Fibroblast of skin of scalp (primary cell): ENCODE data around the gene FANK1. TPM values are rescaled to one million over a fixed set of nuclear protein-coding genes. Genes with fewer than 3 reads are reported as not detected.
"Not testable (repeated sequence)": the region's sequence is repeated elsewhere in the genome, so short reads cannot be mapped to it uniquely, and the experiment has no call there.

Source experiments
- DNase-seq: peaks from one replicate; pipeline ENCODE4 v3.0.0-alpha.2; 2013
- polyA plus RNA-seq, 2 experiments: library from polyadenylated mRNA; unstranded; fragments of 120-200 nt; gene quantifications; one replicate each; pipeline ENCODE4 v1.2.1, GENCODE V29; 2013; ENCODE audit not compliant: insufficient read length in 2 of 2

The FANK1 gene
- polyA plus RNA-seq (2013, experiment 1 of 2; ENCODE audit: insufficient read length), result 3.6 TPM
- polyA plus RNA-seq (2013, experiment 2 of 2; ENCODE audit: insufficient read length), result 2.9 TPM

GRCh38 chr10:125896088-125896934 is at the start of gene FANK1:
Gene FANK1 (plus strand): TSS chr10:125896564. CDS start chr10:125896643, 79 bp downstream.
- peak; percentile 92 for DNase-seq

- no peak for DNase-seq
Measured at GRCh38 chr10:125846894-125847293, 49.5 kb upstream of the FANK1 start.

- DNase-seq, result no peak
Measured at GRCh38 chr10:125848371-125848770, 48.0 kb upstream of the FANK1 start.

GRCh38 chr10:125848857-125849256 is 47.5 kb upstream of the FANK1 start:
- DNase-seq, result no peak

GRCh38 chr10:125849448-125849847 is 46.9 kb upstream of the FANK1 start:
- DNase-seq, result no peak

GRCh38 chr10:125850766-125851731 is 45.3 kb upstream of the FANK1 start:
- no peak for DNase-seq

GRCh38 chr10:125852487-125852886 is 43.9 kb upstream of the FANK1 start:
- no peak for DNase-seq

GRCh38 chr10:125857185-125857760 is 39.1 kb upstream of the FANK1 start:
- DNase-seq, result no peak

- DNase-seq, result no peak
Measured at GRCh38 chr10:125859128-125859817, 37.1 kb upstream of the FANK1 start.

GRCh38 chr10:125865120-125865519 is 31.2 kb upstream of the FANK1 start:
- no peak for DNase-seq

GRCh38 chr10:125866421-125867029 is 29.8 kb upstream of the FANK1 start:
- DNase-seq, result no peak

GRCh38 chr10:125868372-125868975 is 27.9 kb upstream of the FANK1 start:
- peak; percentile 51 for DNase-seq

- DNase-seq, result no peak
Measured at GRCh38 chr10:125871338-125871737, 25.0 kb upstream of the FANK1 start.

GRCh38 chr10:125878957-125879835 is 17.2 kb upstream of the FANK1 start:
- peak; percentile 73 for DNase-seq

- no peak for DNase-seq
Measured at GRCh38 chr10:125880719-125881118, 15.6 kb upstream of the FANK1 start.

- no peak for DNase-seq
Measured at GRCh38 chr10:125881192-125881591, 15.2 kb upstream of the FANK1 start, which contains the start of gene DHX32. Gene DHX32 (minus strand): TSS chr10:125881292. CDS start chr10:125880824, 468 bp downstream.

GRCh38 chr10:125882596-125882995 is 13.8 kb upstream of the FANK1 start:
- no peak for DNase-seq

- no peak for DNase-seq
Measured at GRCh38 chr10:125883211-125883610, 13.2 kb upstream of the FANK1 start.

GRCh38 chr10:125886914-125887512 is 9.4 kb upstream of the FANK1 start:
- DNase-seq, result no peak

- not testable (repeated sequence) for DNase-seq
Measured at GRCh38 chr10:125889441-125889840, 6.9 kb upstream of the FANK1 start.
